SK-N-SH (cell line): ENCODE results near the gene CD53. TPM values are rescaled to one million over a fixed set of nuclear protein-coding genes. Genes with fewer than 3 reads are reported as not detected.

Experiments
- CTCF ChIA-PET: fragments of 300-600, 350-600 bp; formaldehyde crosslinking; extraction: SDS; loops from one replicate; lab custom pipeline; 2021; lab: Yijun Ruan, JAX
- POLR2A ChIA-PET: fragments of 350-600 bp; sonication (Branson Sonifier 250); formaldehyde crosslinking; extraction: SDS; loops from one replicate; lab custom pipeline; 2020; ENCODE audit warnings: antibody characterized with exemption, inconsistent platforms; lab: Yijun Ruan, JAX
- DNase-seq: peaks from one replicate; pipeline ENCODE4 v3.0.0; 2012
- H2AFZ ChIP-seq: fragments of 200-600 bp; sonication (generic); 2 replicates; pipeline ENCODE4 v1.8.1; 2016; ENCODE audit warnings: antibody characterized with exemption, mild to moderate bottlenecking, low read depth
- H3F3A ChIP-seq: fragments of 200-600 bp; sonication (generic); replicated peaks from 2 replicates; pipeline ENCODE3; 2016; ENCODE audit warnings: antibody characterized with exemption, mild to moderate bottlenecking; ENCODE audit not compliant: insufficient read depth
- H3K27ac ChIP-seq, 2 experiments: fragments of 200-500 bp in 1 of 2; fragments of 200-600 bp in 1 of 2; sonication (Bioruptor generic) in 1 of 2; sonication (generic), shearing (Covaris generic) in 1 of 2; 2 replicates each; pipeline versions ENCODE4 v1.5.1 to v1.6.1; 2014 to 2016; ENCODE audit warnings: low read depth in 2 of 2, inconsistent platforms in 1 of 2, low read length in 1 of 2, mild to moderate bottlenecking in 1 of 2, mixed read lengths in 1 of 2
- H3K27me3 ChIP-seq: fragments of 200-600 bp; sonication (generic), shearing (Covaris generic); 2 replicates; pipeline ENCODE4 v1.6.1; 2016; ENCODE audit warnings: mixed run types; ENCODE audit not compliant: insufficient read depth
- H3K36me3 ChIP-seq, 2 experiments: fragments of 200-500 bp in 1 of 2; fragments of 200-600 bp in 1 of 2; sonication (Bioruptor generic) in 1 of 2; sonication (generic) in 1 of 2; replicated peaks in 1 of 2; 2 replicates each; pipeline versions ENCODE3 to v1.5.1; 2014 to 2016; ENCODE audit warnings: low read length in 1 of 2, mild to moderate bottlenecking in 1 of 2; ENCODE audit not compliant: insufficient read depth in 2 of 2, control insufficient read depth in 1 of 2
- H3K4me1 ChIP-seq, 2 experiments: fragments of 200-500 bp in 1 of 2; fragments of 200-600 bp in 1 of 2; sonication (Bioruptor generic) in 1 of 2; sonication (generic), shearing (Covaris generic) in 1 of 2; 2 replicates each; pipeline versions ENCODE4 v1.5.1 to v1.6.1; 2014 to 2016; ENCODE audit warnings: low read depth in 1 of 2, low read length in 1 of 2, mixed run types in 1 of 2; ENCODE audit not compliant: insufficient read depth in 2 of 2, control insufficient read depth in 1 of 2
- H3K4me2 ChIP-seq: fragments of 200-600 bp; sonication (generic), shearing (Covaris generic); 2 replicates; pipeline ENCODE4 v1.6.1; 2017; ENCODE audit warnings: mixed run types
- H3K4me3 ChIP-seq, 2 experiments: fragments of 200-500 bp in 1 of 2; fragments of 200-600 bp in 1 of 2; sonication (Bioruptor generic) in 1 of 2; sonication (generic), shearing (Covaris generic) in 1 of 2; 2 replicates each; pipeline versions ENCODE4 v1.5.1 to v1.8.1; 2014 to 2016; ENCODE audit warnings: low read depth in 2 of 2, inconsistent platforms in 1 of 2, low read length in 1 of 2, mild to moderate bottlenecking in 1 of 2, mixed read lengths in 1 of 2, moderate library complexity in 1 of 2
- H3K79me2 ChIP-seq: fragments of 200-600 bp; sonication (generic); 2 replicates; pipeline ENCODE4 v1.8.1; 2017; ENCODE audit warnings: mild to moderate bottlenecking; ENCODE audit not compliant: insufficient read depth
- H3K9ac ChIP-seq: fragments of 200-600 bp; sonication (generic); 2 replicates; pipeline ENCODE4 v1.6.1; 2017; ENCODE audit warnings: mixed run types
- H3K9me2 ChIP-seq: fragments of 200-600 bp; sonication (generic); 2 replicates; pipeline ENCODE4 v1.6.1; 2017; ENCODE audit warnings: mixed run types
- H3K9me3 ChIP-seq: fragments of 200-600 bp; sonication (generic); 2 replicates; pipeline ENCODE4 v1.6.1; 2017; ENCODE audit warnings: mixed run types, mild to moderate bottlenecking, moderate library complexity
- H4K20me1 ChIP-seq: fragments of 200-600 bp; sonication (generic); 2 replicates; pipeline ENCODE4 v1.6.1; 2017; ENCODE audit warnings: mild to moderate bottlenecking, mixed run types; ENCODE audit not compliant: insufficient read depth
- ELF1 ChIP-seq: IDR thresholded peaks from 2 replicates; pipeline ENCODE4 v1.4.0; 2012
- FOXJ3 ChIP-seq: sonication (generic); formaldehyde crosslinking; IDR thresholded peaks from 2 replicates; pipeline ENCODE4 v1.5.1; 2020; ENCODE audit warnings: mild to moderate bottlenecking, missing genetic modification reagents
- GABPA ChIP-seq: IDR thresholded peaks from 2 replicates; pipeline ENCODE4 v1.4.0; 2012; ENCODE audit warnings: low read depth, mild to moderate bottlenecking
- JUND ChIP-seq: IDR thresholded peaks from 2 replicates; pipeline ENCODE4 v1.4.0; 2012
- MAX ChIP-seq: IDR thresholded peaks from 2 replicates; pipeline ENCODE4 v1.4.0; 2012; ENCODE audit warnings: low read depth
- POLR2AphosphoS5 ChIP-seq: IDR thresholded peaks from 2 replicates; pipeline ENCODE4 v1.6.1; 2012; ENCODE audit warnings: low read depth, low read length
- RCOR1 ChIP-seq: fragments of 150-350 bp; IDR thresholded peaks from 2 replicates; pipeline ENCODE4 v1.6.1; 2017; ENCODE audit warnings: antibody characterized with exemption, low read length
- REST ChIP-seq: IDR thresholded peaks from 2 replicates; pipeline ENCODE4 v1.6.1; 2012; ENCODE audit warnings: mild to moderate bottlenecking, low read depth, low read length, moderate library complexity
- RFX5 ChIP-seq: IDR thresholded peaks from 2 replicates; pipeline ENCODE4 v1.6.1; 2012; ENCODE audit warnings: mild to moderate bottlenecking, improper control_type of control experiment, low read length
- RXRA ChIP-seq: IDR thresholded peaks from 2 replicates; pipeline ENCODE4 v1.4.0; 2012; ENCODE audit warnings: low read depth, mild to moderate bottlenecking, borderline replicate concordance
- SIN3A ChIP-seq: IDR thresholded peaks from 2 replicates; pipeline ENCODE4 v1.6.1; 2012; ENCODE audit warnings: low read depth, mild to moderate bottlenecking, low read length, moderate library complexity, borderline replicate concordance
- TCF12 ChIP-seq: IDR thresholded peaks from 2 replicates; pipeline ENCODE4 v1.4.0; 2012
- TEAD4 ChIP-seq: IDR thresholded peaks from 2 replicates; pipeline ENCODE4 v1.4.0; 2012; ENCODE audit warnings: mild to moderate bottlenecking, borderline replicate concordance; ENCODE audit not compliant: insufficient read depth
- USF2 ChIP-seq: fragments of 150-350 bp; IDR thresholded peaks from 2 replicates; pipeline ENCODE4 v1.6.1; 2017; ENCODE audit warnings: antibody characterized with exemption, low read length, low read depth, borderline replicate concordance
- ZBTB33 ChIP-seq: IDR thresholded peaks from 2 replicates; pipeline ENCODE4 v1.4.0; 2012; ENCODE audit warnings: low read depth, borderline replicate concordance
- WGBS: methylation state at CpG from one replicate; pipeline ENCODE4 v1.1.6; 2017; ENCODE audit warnings: low lambda C conversion rate; 5-methylcytosine and 5-hydroxymethylcytosine counted together
- polyA plus RNA-seq, 3 experiments: library from polyadenylated mRNA; depleted of rRNA; stranded (reverse); fragments of >200 nt; gene quantifications; 2 replicates each; pipeline ENCODE4 v1.2.3, GENCODE V29; 2012

Gene CD53
- polyA plus RNA-seq, 1 of the 3 experiments (the other 2 are of a cell fraction), result not detected

- Histone ChIP-seq H3K79me2 (no peaks in the 10 kb centered on the region), H3K36me3 (no peaks in the 10 kb centered on the region), H3K9me2 (no peaks in the 10 kb centered on the region), H3F3A (no peaks in the 10 kb centered on the region), H3K27me3 (no peaks in the 10 kb centered on the region; the same call in 1 of the 2 replicates), H3K9me3 (no peaks in the 10 kb centered on the region), H3K9ac (no peak overlapping the region), H3K4me2 (no peak overlapping the region), H4K20me1 (no peaks in the 10 kb centered on the region), H3K4me1 (no peaks in the 10 kb centered on the region), H2AFZ (no peak overlapping the region), H3K4me3 (no peak overlapping the region), H3K27ac (no peak overlapping the region)
- POLR2A ChIA-PET, result no interaction called here
- TF ChIP-seq FOXJ3 (no peak), JUND (no peak), RCOR1 (no peak)
- CTCF ChIA-PET, result interaction anchor here (1.1 kb wide), 2 partner anchors 16 to 104 kb away, joined by 3 to 4 read pairs; no protein-coding TSS in a partner anchor
- DNase-seq, result no peak
Observed at GRCh38 chr1:110888641-110889040, 15.7 kb downstream of the CD53 start.

GRCh38 chr1:110890474-110891196 is 17.7 kb downstream of the CD53 start:
- Histone ChIP-seq H3K79me2 (no peaks in the 10 kb centered on the region), H3K36me3 (no peaks in the 10 kb centered on the region), H3K4me1 (no peaks in the 10 kb centered on the region), H2AFZ (no peak overlapping the region), H3K9me3 (no peaks in the 10 kb centered on the region), H3K27ac (no peak overlapping the region), H3K9ac (no peak overlapping the region), H3K9me2 (no peaks in the 10 kb centered on the region), H4K20me1 (no peaks in the 10 kb centered on the region), H3K4me3 (no peak overlapping the region), H3K4me2 (no peak overlapping the region), H3F3A (no peaks in the 10 kb centered on the region), H3K27me3 (peaks cover 5% of the 10 kb centered on the region; the same call in 1 of the 2 replicates)
- DNase-seq, result no peak
- ChIA-PET CTCF (interaction anchor here (0.7 kb wide), 1 partner anchor 510 kb away, joined by 3 read pairs; no protein-coding TSS in a partner anchor), POLR2A (no interaction called here)
- TF ChIP-seq REST (no peak), POLR2AphosphoS5 (no peak), ELF1 (no peak), USF2 (no peak), MAX (no peak), TCF12 (no peak), RXRA (no peak), GABPA (no peak), FOXJ3 (no peak), TEAD4 (no peak), ZBTB33 (no peak), SIN3A (no peak), RFX5 (no peak), JUND (no peak)
- WGBS, result 7% methylated on average over 3 of the region's 3 CpGs
